CD4-positive, alpha-beta T cell (primary cell): ENCODE data around the gene KRT75. TPM values are rescaled to one million over a fixed set of nuclear protein-coding genes. Genes with fewer than 3 reads are reported as not detected.

Experiments used
- ATAC-seq: fragments of 200-7000 bp; cut with Tn5 transposase; one replicate; pipeline ENCODE4 v1.10.0; 2022; ENCODE audit warnings: mild to moderate bottlenecking; ENCODE audit not compliant: poor library complexity
- CTCF ChIA-PET: fragments of 350-600 bp; sonication (Branson Sonifier 250); formaldehyde crosslinking; loops from one replicate; lab custom pipeline; 2021; ENCODE audit warnings: antibody characterized with exemption, inconsistent platforms; lab: Charles Lee
- POLR2A ChIA-PET: fragments of 350-600 bp; sonication (Branson Sonifier 250); formaldehyde crosslinking; loops from one replicate; lab custom pipeline; 2021; ENCODE audit warnings: antibody characterized with exemption, inconsistent platforms; lab: Charles Lee
- DNase-seq, 14 experiments: peaks; one replicate each; pipeline ENCODE4 v3.0.0-alpha.2; 2013 to 2020; ENCODE audit warnings: mixed read lengths in 2 of 14
- H3K27ac ChIP-seq, 2 donors: one replicate each; pipeline versions ENCODE4 v1.5.1 to v1.7.0; 2013; ENCODE audit warnings: low read length in 2 of 2, low read depth in 1 of 2, mild to moderate bottlenecking in 1 of 2
- H3K27me3 ChIP-seq, 2 experiments: 1 replicate in 1 of 2; 2 replicates in 1 of 2; pipeline versions ENCODE4 v1.6.1 to v1.7.0; 2013; ENCODE audit warnings: low read length in 2 of 2, control low read depth in 1 of 2, mild to moderate bottlenecking in 1 of 2, moderate library complexity in 1 of 2; ENCODE audit not compliant: insufficient read depth in 2 of 2, control insufficient read depth in 1 of 2
- H3K36me3 ChIP-seq: one replicate; pipeline ENCODE4 v1.6.1; 2013; ENCODE audit warnings: low read length, control low read depth; ENCODE audit not compliant: insufficient read depth
- H3K4me1 ChIP-seq: one replicate; pipeline ENCODE4 v1.6.1; 2013; ENCODE audit warnings: low read length, control low read depth; ENCODE audit not compliant: insufficient read depth
- H3K4me3 ChIP-seq: one replicate; pipeline ENCODE4 v1.5.1; 2013; ENCODE audit warnings: mild to moderate bottlenecking, low read length, moderate library complexity
- H3K9me3 ChIP-seq, 2 experiments: 1 replicate in 1 of 2; 2 replicates in 1 of 2; pipeline versions ENCODE4 v1.6.1 to v1.7.0; 2013; ENCODE audit warnings: low read length in 2 of 2, mild to moderate bottlenecking in 2 of 2, control low read depth in 1 of 2, moderate library complexity in 1 of 2; ENCODE audit not compliant: control insufficient read depth in 1 of 2, insufficient read depth in 1 of 2
- H3K27ac Mint-ChIP-seq: one replicate; pipeline ENCODE4 v1.8.0; 2020; ENCODE audit warnings: mixed read lengths
- H3K27me3 Mint-ChIP-seq: one replicate; pipeline ENCODE4 v1.8.0; 2021; ENCODE audit warnings: mixed read lengths
- H3K36me3 Mint-ChIP-seq: one replicate; pipeline ENCODE4 v1.8.0; 2021; ENCODE audit warnings: low read depth, mixed read lengths
- H3K4me1 Mint-ChIP-seq: one replicate; pipeline ENCODE4 v1.8.0; 2021; ENCODE audit warnings: low read depth, mixed read lengths
- H3K4me3 Mint-ChIP-seq: one replicate; pipeline ENCODE4 v1.8.0; 2020; ENCODE audit warnings: mild to moderate bottlenecking, mixed read lengths
- H3K9me3 Mint-ChIP-seq: one replicate; pipeline ENCODE4 v1.8.0; 2020; ENCODE audit warnings: mixed read lengths
- CTCF ChIP-seq: fragments of 200-600 bp; IDR thresholded peaks from one replicate; pipeline ENCODE4 v1.8.0; 2022; ENCODE audit warnings: antibody characterized with exemption, mild to moderate bottlenecking
- intact Hi-C, 2 experiments: fragments of 100-400 bp; cut with DNase I in 1 of 2; cut with micrococcal nuclease in 1 of 2; formaldehyde crosslinking; loops; one replicate each; pipeline versions ENCODE4 v1.15.1 to v1.9.0; 2023 to 2025; cut with DNase I, micrococcal nuclease
- total RNA-seq, 174 experiments: library from RNA in 2 of 174; stranded (reverse) in 2 of 174; gene quantifications; one replicate each; pipeline ENCODE4 v1.2.3 and lab custom pipeline; 2021 to 2026

Gene KRT75
- total RNA-seq, 2 experiments from 2014 or later = not detected

GRCh38 chr12:52403561-52403960 lies 30.6 kb downstream of the KRT75 start:
- H3K9me3 Mint-ChIP-seq = no peaks in the 10 kb centered on the region
- no peaks in the 10 kb centered on the region for H3K4me1 Mint-ChIP-seq
- DNase-seq (no peak), ATAC-seq (no peak)
- no peak overlapping the region for H3K27ac Mint-ChIP-seq
- no peak overlapping the region for H3K4me3 ChIP-seq
- ChIA-PET POLR2A (no interaction called here), CTCF (no interaction called here)
- no peaks in the 10 kb centered on the region for H3K4me1 ChIP-seq
- no peak overlapping the region for H3K4me3 Mint-ChIP-seq
- no peak overlapping the region for H3K27ac ChIP-seq
- no peaks in the 10 kb centered on the region for H3K36me3 ChIP-seq
- H3K27me3 Mint-ChIP-seq = peaks cover 8% of the 10 kb centered on the region
- H3K9me3 ChIP-seq = peaks cover 0 to 3% of the 10 kb centered on the region in 2 experiments
- intact Hi-C loops = no loop called here
- no peak for TF ChIP-seq CTCF
- H3K36me3 Mint-ChIP-seq = no peaks in the 10 kb centered on the region
- peaks cover 0 to 5% of the 10 kb centered on the region in 2 experiments for H3K27me3 ChIP-seq

DNA sequence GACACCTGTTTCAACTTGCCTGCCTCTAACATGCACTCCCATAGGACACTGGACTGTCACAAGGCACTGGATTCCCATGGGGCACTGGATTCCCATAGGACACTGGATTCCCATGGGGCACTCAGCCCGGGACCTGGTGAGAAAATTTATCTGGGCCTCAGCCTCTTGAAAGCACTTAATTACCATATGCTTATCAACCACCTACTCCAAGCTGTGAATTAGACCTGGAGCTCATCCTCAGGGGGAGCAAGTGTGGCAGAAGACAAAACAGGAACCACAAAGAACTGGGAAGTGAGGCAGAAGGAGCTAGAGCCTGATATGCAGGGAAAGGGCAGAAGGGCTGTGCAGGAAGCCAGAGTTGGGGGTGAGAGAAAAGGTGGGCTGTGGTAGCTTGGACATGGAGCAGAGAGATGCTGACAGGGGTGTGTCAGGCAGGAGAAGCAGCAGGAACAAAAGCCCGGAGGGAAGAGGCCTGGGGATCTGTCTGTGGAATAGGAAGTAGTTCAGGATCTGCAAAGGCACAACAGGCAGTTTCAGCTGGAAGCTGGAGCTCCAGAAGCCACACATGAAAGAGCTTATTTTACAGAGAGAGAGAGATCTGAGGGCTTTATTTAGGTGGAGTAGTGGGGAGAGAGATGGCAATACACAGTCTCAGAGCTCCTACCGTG lies 31.2 kb downstream of the KRT75 start:
- H3K36me3 Mint-ChIP-seq = no peaks in the 10 kb centered on the region
- POLR2A ChIA-PET = no interaction called here
- ATAC-seq = no peak

GRCh38 chr12:52402377-52402776 lies 31.8 kb downstream of the KRT75 start:
- ATAC-seq = no peak
- Mint-ChIP-seq H3K9me3 (no peaks in the 10 kb centered on the region), H3K4me3 (no peak overlapping the region), H3K27me3 (no peaks in the 10 kb centered on the region), H3K27ac (no peak overlapping the region), H3K4me1 (no peaks in the 10 kb centered on the region), H3K36me3 (no peaks in the 10 kb centered on the region)
- CTCF ChIA-PET = no interaction called here
- Histone ChIP-seq H3K9me3 (no peaks in the 10 kb centered on the region), H3K4me1 (no peaks in the 10 kb centered on the region), H3K27me3 (peaks cover 0 to 5% of the 10 kb centered on the region in 2 experiments), H3K27ac (no peak overlapping the region), H3K36me3 (no peaks in the 10 kb centered on the region), H3K4me3 (no peak overlapping the region)
- POLR2A ChIA-PET = no interaction called here
- TF ChIP-seq CTCF = no peak
- intact Hi-C loops = no loop called here
- DNase-seq = no peak

More for the DNA sequence above, 31.2 kb downstream of the KRT75 start:
- peaks cover 0 to 3% of the 10 kb centered on the region in 2 experiments for H3K9me3 ChIP-seq
- no peaks in the 10 kb centered on the region for H3K9me3 Mint-ChIP-seq
- no peak overlapping the region for H3K27ac Mint-ChIP-seq
- no peak for DNase-seq
- no peaks in the 10 kb centered on the region for H3K4me1 ChIP-seq
- no peaks in the 10 kb centered on the region for H3K36me3 ChIP-seq
- H3K27me3 ChIP-seq = peaks cover 0 to 5% of the 10 kb centered on the region in 2 experiments
- no peak overlapping the region for H3K4me3 ChIP-seq
- peaks cover 3% of the 10 kb centered on the region for H3K27me3 Mint-ChIP-seq
- no peak for TF ChIP-seq CTCF
- CTCF ChIA-PET = no interaction called here
- no peaks in the 10 kb centered on the region for H3K4me1 Mint-ChIP-seq
- H3K4me3 Mint-ChIP-seq = no peak overlapping the region
- intact Hi-C loops = no loop called here
- no peak overlapping the region for H3K27ac ChIP-seq
